GM19463 (cell line): ENCODE measurements around the gene GLP2R.
"Not testable (repeated sequence)": the region's sequence is repeated elsewhere in the genome, so short reads cannot be mapped to it uniquely, and the experiment has no call there.

ENCODE experiments used
- ATAC-seq: cut with Tn5 transposase; IDR thresholded peaks from one replicate; pipeline ENCODE4 v1.9.1; 2021; ENCODE audit warnings: mild to moderate bottlenecking, moderate library complexity; ENCODE audit not compliant: unreplicated experiment

GLP2R gene, protein sequence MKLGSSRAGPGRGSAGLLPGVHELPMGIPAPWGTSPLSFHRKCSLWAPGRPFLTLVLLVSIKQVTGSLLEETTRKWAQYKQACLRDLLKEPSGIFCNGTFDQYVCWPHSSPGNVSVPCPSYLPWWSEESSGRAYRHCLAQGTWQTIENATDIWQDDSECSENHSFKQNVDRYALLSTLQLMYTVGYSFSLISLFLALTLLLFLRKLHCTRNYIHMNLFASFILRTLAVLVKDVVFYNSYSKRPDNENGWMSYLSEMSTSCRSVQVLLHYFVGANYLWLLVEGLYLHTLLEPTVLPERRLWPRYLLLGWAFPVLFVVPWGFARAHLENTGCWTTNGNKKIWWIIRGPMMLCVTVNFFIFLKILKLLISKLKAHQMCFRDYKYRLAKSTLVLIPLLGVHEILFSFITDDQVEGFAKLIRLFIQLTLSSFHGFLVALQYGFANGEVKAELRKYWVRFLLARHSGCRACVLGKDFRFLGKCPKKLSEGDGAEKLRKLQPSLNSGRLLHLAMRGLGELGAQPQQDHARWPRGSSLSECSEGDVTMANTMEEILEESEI

DNA sequence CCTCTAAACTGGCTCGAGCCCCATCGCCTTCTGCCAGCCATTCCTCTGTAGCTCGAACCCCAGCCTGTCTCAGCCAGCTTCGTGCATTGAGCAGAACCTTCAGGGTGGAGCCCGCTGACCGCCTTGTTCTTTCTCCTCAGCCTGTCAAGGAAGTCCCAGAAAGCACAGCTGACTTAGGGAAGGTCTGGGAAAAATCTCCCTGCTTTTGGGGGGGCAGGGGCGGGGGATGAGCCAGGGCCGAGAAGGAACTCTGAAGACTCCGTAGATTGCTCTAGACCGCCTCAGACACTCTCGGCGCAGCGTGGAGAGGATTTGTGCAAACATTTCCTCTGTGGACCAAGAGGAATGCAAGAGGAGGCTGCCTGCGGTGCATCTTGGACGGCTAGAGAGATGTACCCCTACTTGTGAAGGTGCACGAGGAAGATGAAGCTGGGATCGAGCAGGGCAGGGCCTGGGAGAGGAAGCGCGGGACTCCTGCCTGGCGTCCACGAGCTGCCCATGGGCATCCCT is at the start of gene GLP2R:
Gene GLP2R (plus strand): TSS at position 284 of the 510 bp plus-strand sequence. CDS start 140 bp downstream, at position 424.
- no peak for ATAC-seq

DNA sequence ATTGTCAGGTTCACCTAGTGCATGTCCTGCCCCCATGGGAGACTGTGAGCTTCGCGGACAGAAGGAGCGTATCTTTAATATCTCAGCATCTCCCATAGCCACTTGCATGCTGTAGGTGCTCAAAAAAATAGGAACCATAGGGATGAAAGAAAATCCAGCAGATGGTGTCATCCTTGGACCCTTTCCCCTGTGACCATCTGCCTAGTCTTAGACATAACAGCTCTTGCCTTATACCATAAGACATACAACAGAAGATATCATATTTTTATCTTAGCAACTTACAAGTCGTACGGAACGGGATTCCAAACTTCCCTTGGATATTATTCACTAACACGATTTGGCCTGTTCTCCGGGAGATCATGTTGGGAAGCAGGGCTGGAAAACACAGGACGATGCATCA is 48.8 kb upstream of the GLP2R start:
- no peak for ATAC-seq

DNA sequence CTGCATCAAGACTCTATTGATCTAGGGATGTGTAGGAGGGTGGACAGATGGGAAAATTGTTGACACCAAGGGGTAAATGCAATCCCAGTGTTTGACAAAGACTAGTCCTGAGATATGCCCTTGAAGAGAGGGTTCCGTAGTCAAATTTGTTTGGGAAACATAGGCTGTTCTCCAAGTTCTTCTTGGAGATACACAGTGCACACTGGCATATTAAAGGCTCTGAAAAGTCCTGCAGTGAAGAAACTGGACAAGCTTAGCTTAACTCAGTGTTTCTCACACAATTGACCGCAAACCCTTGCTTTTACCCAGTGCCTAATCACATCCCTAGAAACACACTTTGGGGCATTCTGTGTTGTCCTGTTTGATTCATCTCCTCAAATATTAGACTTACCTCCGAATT is 45.2 kb upstream of the GLP2R start:
- no peak for ATAC-seq

DNA sequence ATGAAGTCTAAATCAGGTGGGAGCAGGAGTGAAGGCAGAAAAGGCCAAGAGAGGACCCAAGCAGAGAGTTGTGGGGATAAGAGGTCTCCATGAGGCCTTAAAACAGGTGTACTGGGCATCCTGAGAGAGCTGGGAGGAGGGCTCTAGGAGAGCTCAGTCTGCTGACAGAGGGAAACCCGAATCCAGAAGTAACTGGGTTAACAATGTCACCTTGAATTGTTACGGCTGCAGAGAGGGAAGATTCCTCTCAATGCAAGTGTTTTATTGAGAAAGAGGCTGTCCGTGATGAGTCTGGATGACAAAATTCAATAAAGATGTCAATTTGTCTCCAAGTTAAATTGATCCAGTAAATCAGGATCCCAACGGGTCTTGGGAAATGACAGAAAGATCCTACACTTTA is 42.7 kb upstream of the GLP2R start:
- ATAC-seq = no peak

DNA sequence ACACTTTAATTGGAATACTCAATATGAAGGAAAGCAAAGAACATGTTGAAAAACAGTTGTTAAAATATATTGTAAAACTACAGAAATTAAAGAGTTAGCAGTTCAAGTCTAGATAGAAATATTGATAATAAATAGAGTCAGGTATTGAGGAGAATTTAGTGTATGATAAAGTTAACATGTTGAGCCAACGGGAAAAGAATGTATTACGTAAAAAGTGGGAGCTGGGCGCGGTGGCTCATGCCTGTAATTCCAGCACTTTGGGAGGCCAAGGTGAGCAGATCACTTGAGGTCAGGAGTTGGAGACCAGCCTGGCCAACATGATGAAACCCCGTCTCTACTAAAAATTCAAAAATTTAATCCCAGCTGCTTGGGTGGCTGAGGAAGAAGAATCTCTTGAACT is 42.3 kb upstream of the GLP2R start:
- not testable (repeated sequence) for ATAC-seq

DNA sequence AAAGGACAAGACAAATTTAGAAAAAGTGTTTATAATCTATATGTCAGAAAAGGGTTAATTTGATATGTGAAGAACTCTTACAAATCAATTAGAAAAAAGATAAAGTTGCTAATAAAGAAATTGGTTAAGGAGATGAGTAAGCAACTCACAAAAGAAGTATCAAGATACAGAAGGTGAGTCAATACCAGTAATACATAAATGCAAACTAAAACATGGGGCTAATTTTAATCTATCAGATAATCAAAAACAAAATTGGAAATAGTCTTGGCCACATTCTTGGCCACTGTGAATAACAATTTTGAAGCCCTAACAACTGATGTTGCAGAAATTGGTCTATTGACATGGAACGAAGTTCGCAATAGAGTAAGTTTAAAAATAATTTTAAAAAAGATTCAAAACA is 41.2 kb upstream of the GLP2R start:
- no peak for ATAC-seq

DNA sequence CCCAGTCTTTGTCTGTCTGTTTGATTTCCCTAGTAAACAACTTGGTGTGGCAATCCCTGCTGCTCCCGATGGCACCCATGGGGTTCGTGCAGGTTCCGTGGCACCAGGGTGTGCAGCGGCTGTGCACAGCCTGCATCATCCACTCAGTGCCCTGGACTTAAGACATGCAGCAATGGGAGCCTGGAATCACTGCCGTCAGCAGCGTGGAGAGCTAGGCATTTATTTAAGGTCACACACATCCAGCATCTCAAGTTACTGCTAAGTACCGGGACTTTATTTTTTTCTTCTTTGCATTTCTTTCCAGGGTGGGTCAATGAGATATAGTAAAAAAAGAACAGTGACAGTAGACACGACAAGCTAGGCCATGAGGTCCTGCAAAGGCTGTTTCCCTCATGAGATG is 37.1 kb upstream of the GLP2R start:
- no peak for ATAC-seq

DNA sequence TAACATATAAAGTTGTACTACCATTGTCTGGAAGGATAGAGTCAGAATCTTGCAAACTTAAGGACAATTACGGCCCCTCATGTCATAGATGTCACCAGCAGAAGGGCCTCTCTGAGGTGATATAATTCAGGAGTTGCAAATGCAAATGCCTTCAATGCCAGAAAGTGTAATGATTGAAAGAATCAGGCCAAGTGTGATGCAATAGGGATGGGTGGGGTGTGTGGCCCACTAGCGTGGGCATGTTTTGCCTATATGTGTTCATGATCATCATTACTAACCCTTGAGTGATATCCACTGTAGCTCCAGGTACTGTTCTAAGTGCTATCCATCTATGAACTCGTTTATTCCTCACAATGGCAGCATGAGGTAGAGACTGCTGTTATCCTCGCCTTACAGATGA is 35.4 kb upstream of the GLP2R start:
- no peak for ATAC-seq

DNA sequence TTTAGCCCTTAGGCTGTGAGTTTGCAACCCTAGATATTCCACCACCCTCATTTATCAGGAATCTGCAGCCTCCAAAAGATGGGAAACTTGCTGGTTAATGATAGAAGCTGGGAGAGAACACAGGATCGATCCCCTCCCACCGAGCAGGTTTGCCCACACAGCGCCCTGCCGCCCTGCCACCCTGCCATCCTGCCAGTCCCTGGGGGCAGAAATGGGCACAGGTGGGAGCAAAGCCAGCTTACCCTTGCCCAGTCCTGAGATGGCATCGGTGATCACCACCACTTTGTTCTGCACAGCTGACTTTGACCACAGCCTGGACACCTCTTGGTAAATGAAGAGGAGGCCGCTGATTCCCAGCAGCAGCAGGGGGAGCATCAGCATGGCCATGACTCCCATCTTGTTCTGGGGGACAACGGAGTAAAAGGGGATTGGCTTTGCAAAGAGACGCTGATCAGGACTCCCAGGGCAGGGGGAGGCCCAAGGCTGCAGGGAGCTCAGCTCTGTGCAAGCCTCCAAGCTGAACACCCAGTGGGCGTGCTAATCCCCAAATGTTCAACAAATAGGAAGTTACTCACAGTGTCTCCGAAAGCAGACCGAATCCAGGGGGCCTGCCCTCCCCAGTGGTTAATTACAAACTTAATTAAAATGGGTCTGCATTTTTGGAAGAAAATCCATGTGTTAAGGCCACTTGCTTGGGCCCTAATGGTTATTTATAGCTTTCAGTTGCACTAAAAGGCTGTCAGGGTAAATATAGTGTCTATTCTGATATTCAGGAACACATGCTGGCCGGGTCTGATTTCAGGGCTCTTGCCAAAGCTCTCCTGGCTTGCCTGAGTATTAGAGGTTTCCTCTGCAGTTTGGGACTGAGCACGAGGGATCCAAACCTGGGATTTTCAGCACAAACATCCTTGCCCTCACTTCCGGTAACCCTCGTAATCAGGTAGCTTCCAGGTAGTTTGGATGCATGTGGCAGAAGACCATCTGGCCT is 34.5 kb upstream of the GLP2R start, which contains the start of gene DHRS7C:
Gene DHRS7C (minus strand): TSS at position 704 of the 988 bp plus-strand sequence. CDS start 308 bp downstream, at position 396.
- no peak for ATAC-seq

DNA sequence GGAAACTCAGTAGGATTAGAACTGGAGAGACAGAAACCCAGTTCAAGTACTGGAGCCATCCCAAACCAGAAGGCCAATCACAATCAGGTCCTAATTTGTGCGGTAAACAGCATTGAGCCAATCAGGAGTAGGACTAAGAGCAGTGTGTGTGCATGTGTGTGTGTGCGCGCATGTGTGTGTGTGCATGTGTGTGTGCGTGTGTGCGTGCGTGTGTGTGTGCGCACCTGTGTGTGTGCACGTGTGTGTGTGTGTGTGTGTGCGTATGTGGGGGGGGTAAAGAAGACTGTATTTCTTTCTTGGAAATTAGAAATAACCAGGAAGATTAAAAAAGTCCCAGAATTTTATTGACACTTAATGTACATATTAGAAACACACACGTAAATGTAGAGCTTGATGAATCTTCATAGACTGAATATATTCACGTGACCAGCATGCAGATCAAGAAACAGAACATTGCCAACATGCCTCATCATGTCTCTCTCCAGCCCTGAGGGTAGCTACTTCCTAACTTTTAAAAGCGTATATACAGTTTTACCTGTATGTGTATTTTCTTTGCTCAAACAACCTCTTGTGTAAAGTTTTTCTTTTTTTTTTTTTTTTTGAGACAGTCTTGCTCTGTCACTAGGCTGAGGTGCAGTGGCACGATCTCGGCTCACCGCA is 33.4 kb upstream of the GLP2R start:
- no peak for ATAC-seq

DNA sequence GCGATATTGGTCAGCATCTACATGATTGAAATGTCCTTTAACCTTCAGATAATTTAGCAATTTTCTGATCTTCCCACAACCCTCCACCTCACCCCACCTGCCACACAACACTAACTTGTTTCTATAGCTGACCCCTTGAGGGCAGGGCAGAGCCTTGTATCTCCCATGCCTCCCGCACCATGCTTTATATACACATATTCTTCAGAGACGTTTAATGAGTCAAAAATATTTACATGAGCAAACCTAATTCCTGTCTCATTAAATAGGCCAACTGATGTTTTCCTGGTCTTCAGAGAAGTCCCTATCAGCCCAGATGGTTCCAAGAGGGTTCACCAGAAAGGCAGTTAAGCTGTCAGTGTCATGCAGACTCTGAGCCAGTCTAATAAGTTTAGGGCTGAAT is 27.7 kb upstream of the GLP2R start:
- no peak for ATAC-seq

DNA sequence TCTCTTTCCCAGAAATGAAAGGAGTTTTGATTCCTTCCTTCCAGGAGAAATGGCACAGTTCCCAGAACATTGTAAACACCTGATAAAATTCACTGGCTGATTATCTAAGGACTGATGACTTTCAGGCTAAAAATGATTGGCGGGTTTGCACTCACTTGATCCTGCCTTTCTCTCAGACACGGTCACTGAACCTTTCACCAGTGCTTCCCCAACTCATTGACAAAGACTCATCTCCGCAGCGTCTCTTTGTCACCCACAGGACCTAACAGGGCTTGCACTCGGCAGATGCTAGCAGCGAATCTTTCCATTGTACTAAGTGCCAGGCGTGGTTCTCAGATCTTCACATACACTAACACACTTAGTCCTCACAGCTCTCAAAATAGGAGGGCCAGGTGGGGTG is 27.0 kb upstream of the GLP2R start:
- ATAC-seq = no peak

DNA sequence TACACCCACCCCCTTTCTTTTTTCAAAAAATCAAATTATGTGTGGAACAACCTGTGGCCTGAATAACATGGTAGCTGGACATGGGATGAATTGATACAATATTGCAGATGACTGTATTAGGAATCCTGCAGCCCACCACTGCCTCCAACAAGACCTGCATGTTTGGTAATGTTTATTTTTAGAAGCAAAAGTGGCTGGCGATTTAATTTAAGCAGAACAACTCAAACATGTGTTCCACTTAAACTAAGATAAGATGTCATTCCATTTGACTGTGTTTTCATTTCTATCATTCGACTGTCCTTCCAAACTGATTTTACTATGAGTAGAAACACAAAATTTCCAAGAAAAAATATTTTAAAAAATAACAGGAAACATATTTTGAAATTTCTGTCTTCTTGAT is 24.2 kb upstream of the GLP2R start:
- ATAC-seq = no peak

DNA sequence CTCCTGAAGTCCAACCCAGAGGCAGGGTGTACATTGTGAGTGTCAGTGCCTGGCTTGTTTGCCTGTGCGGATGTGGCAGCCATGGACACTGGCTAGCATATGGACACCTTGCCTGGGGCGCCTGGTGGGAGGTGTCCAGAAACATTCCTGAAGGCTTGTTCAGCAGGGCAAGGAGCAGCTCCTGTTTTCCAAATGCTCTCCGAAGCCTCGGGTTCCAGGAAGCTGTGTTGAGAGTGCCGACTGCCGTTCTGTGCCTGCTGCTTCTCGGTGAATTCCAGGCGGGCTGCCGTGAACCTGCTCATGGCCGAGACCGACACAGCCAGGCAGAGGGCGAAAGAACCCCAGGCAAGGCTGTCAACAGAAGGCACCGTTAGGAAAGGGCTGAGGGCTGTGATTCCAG is 23.4 kb upstream of the GLP2R start:
- no peak for ATAC-seq

DNA sequence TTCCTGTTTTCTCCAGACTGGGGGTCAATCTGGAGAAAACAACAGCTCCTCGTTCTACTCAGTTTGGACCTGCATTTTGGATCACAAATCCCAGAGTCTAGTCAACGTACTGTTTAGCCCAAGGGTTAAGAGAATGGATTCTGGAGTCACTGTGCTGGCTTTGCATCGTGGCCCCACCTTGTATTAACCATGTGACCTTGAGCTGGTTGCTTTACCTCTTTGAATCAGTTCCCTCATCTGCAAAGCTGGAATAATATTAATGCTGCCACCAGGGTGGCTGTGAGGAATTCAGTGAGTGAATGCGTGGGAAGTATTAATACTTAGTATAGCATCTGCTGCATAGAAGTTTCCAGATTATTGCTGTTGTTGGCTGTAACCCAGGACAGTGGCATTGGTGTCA is 23.0 kb upstream of the GLP2R start:
- ATAC-seq = no peak

DNA sequence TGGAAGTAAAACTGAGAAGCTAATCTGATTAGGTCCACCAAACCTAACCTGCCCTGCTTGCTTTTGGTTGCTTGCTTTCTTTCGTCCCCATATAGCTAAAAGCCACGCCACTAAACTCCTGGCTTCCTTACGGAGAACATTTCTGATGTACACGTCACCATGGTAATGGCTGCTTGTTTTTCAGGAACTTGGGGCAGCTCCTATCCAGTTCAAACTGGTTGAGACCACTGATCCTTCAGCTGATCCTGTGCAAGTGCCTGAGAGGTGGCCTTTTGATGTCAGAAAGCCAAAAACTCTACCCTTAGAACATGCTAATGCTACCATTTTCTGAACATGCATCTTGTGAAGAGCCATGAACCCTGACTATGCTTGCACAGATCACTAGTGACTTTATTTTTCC is 20.0 kb upstream of the GLP2R start:
- ATAC-seq = no peak

DNA sequence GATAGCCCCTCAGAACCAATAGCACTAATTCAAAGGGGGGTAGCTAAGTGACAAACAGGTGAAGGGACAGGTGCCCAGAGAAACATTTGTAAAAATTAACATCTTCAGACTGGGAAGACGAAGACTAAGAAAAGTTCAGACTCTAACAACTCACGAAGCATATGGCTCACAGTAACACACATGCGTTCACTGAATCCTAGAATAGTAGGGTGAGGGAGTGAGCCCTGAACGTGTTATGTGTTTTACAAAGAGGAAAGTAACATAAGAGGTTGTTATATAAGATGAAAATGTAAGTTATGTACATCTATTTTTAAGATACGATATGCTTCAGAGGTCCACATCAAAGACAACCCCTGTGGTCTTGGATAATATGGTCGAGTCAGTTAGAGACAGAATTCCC is 19.0 kb upstream of the GLP2R start:
- ATAC-seq = no peak

DNA sequence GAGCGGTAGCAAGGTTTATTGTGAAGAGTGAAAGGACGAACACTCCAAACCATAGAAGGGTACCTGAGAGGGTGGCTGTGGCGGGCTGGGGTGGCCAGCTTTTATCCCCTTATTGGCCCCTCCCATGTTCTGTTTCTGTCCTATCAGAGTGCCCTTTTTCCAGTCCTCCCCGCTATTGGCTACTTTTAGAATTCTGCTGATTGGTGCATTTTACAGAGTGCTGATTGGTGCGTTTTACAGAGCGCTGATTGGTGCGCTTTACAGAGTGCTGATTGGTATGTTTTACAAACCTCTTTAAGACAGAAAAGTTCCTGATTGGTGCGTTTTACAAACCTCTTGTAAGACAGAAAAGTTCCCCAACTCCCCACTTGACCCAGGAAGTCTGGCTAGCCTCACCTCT is 16.3 kb upstream of the GLP2R start:
- ATAC-seq = no peak

DNA sequence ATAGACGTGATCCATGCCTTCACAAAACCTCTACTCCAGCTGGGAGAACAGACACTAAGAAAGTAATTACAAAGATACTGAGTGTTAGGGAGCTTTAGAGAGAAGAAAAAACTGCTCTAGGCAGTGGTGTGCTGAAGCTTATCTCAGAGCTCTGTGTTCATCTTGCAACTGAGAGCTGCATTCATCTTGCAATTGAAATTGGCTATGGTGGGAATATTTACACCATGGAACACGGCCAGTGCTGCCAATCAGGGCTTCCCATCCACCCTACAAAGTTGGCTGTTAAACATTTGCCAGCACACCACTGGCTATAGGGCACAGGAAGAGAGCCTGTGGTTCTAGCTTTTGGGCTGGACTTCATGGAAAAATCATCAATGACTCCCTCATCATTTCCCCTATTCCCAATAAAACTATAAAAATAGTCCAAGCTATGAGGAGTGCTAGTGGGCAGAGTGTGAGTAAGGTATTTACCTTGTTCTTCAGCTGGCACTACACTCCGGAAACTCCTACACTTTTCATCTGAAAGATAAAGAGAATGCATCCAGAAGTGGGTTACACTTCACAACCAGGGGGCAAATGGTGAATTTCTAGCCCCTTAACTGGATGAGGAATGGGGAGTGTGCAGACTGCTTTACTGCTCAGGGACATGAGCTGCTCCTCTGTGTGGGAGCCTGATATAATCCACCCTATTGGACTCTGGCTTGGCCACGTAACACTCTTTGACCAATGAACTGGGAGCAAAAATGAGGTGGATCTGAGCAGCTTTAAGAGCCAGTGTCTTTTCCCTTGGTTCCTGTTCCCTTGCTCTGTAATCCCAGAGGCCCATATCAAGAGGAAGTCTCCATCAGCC is 15.4 kb upstream of the GLP2R start:
- no peak for ATAC-seq

DNA sequence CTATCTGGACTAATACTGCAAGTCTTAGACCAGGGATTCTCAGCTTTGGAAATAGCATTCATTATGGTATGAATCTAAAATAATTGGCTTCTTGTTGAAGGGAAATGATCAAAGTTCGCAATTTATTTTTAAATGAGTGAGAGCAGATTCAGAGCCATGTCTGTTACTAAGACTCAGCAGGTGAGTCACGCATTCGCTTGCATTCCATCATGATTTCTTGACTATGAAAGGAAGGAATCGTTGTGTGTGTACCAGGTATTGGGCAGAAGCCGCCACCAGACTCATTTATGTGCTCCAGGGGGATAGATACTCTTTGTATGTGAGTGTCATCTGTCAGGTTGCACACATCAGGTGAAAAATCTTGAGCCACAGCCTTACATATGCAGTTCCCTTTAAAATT is 14.6 kb upstream of the GLP2R start:
- no peak for ATAC-seq
